ENCODE results near the gene BNC2. TPM values are rescaled to one million over a fixed set of nuclear protein-coding genes. Genes with fewer than 3 reads are reported as not detected.

BNC2 gene
- total RNA-seq, 1 experiment from 2014 or later: 5.7 TPM

- in situ Hi-C loops (cut with HindIII; ENCODE audit: low pct_unique_long_range_greater_than_20kb, low sequenced_read_pairs) (no loop called here), intact Hi-C loops (cut with micrococcal nuclease; ENCODE audit: unreplicated experiment) (no loop called here)
- CTCF ChIA-PET: no interaction called here
- no TSS peak for BruUV-seq (replicated peaks)
- TF ChIP-seq REST (IDR thresholded peaks at IDR 0.05; ENCODE audit: insufficient read depth in 1 of 2, low read depth in 2 of 2, low read length in 1 of 2) (no peak), SIN3A (IDR thresholded peaks at IDR 0.05; ENCODE audit: borderline replicate concordance, insufficient read depth, low read depth, low read length) (no peak), CTCF (IDR thresholded peaks at IDR 0.05) (no peak)
- H3K4me3 ChIP-seq (ENCODE audit: low read depth in 2 of 2, low read length in 2 of 2): no peak overlapping the region
- H3K27me3 ChIP-seq (ENCODE audit: control insufficient read depth, insufficient read depth, low read length): no peaks in the 10 kb centered on the region
- H3K4me1 ChIP-seq (ENCODE audit: control insufficient read depth, insufficient read depth, low read length): no peaks in the 10 kb centered on the region
- no peaks in the 10 kb centered on the region for H3K9me3 ChIP-seq (ENCODE audit: control insufficient read depth, insufficient read depth, low read depth, low read length)
- POLR2A ChIA-PET: no interaction called here
- no peak overlapping the region for H3K27ac ChIP-seq (ENCODE audit: low read length)
- H3K36me3 ChIP-seq (ENCODE audit: control insufficient read depth, insufficient read depth, low read length): no peaks in the 10 kb centered on the region
- DNase-seq (ENCODE audit: low read depth, low spot score): no peak
- ATAC-seq: no peak
Measured at GRCh38 chr9:16407617-16408016, 462.9 kb downstream of the BNC2 start.

GRCh38 chr9:16406526-16407225, 463.8 kb downstream of the BNC2 start:
- TF ChIP-seq REST (IDR thresholded peaks at IDR 0.05; ENCODE audit: insufficient read depth in 1 of 2, low read depth in 2 of 2, low read length in 1 of 2) (no peak), CTCF (IDR thresholded peaks at IDR 0.05) (no peak), POLR2AphosphoS5 (IDR thresholded peaks at IDR 0.05; ENCODE audit: low read depth, low read length) (no peak), SIN3A (IDR thresholded peaks at IDR 0.05; ENCODE audit: borderline replicate concordance, insufficient read depth, low read depth, low read length) (no peak), TCF7L2 (IDR thresholded peaks at IDR 0.05; ENCODE audit: low read depth, low read length) (no peak)
- POLR2A ChIA-PET: no interaction called here
- Histone ChIP-seq H3K36me3 (ENCODE audit: control insufficient read depth, insufficient read depth, low read length) (no peaks in the 10 kb centered on the region), H3K4me3 (ENCODE audit: low read depth in 2 of 2, low read length in 2 of 2) (no peak overlapping the region), H3K27me3 (ENCODE audit: control insufficient read depth, insufficient read depth, low read length) (no peaks in the 10 kb centered on the region), H3K27ac (ENCODE audit: low read length) (no peak overlapping the region), H3K4me1 (ENCODE audit: control insufficient read depth, insufficient read depth, low read length) (no peaks in the 10 kb centered on the region), H3K9me3 (ENCODE audit: control insufficient read depth, insufficient read depth, low read depth, low read length) (no peaks in the 10 kb centered on the region)
- no TSS peak for BruUV-seq (replicated peaks)
- no peak for ATAC-seq
- no peak for DNase-seq (ENCODE audit: low read depth, low spot score)
- in situ Hi-C loops (cut with HindIII; ENCODE audit: low pct_unique_long_range_greater_than_20kb, low sequenced_read_pairs) (no loop called here), intact Hi-C loops (cut with micrococcal nuclease; ENCODE audit: unreplicated experiment) (no loop called here)
- CTCF ChIA-PET: no interaction called here

Data from Panc1 (cell line).